Adrenal gland (tissue), 5 donors: ENCODE measurements around the gene PRKN.

Experiments used
- CTCF ChIP-seq, 6 experiments: fragments of 450-650 bp in 4 of 6; fragments of 200-600 bp in 2 of 6; sonication (generic) in 1 of 6; IDR thresholded peaks; 1 replicate in 5 of 6; 2 replicates in 1 of 6; pipeline versions ENCODE4 v1.5.1 to v1.8.0; 2016 to 2021; ENCODE audit warnings: antibody characterized with exemption in 6 of 6, mild to moderate bottlenecking in 2 of 6, moderate library complexity in 1 of 6
- POLR2A ChIP-seq, 2 donors: fragments of 450-650 bp; IDR thresholded peaks; one replicate each; pipeline ENCODE4 v1.6.1; 2017; ENCODE audit warnings: antibody characterized with exemption in 2 of 2, mild to moderate bottlenecking in 2 of 2, moderate library complexity in 1 of 2
- donor health status: DM: no; HTN: no; CAD: no.

GRCh38 chr6:161561908-161562307, 1165.7 kb downstream of the PRKN start:
- no peak for TF ChIP-seq POLR2A (IDR thresholded peaks at IDR 0.05)
- TF ChIP-seq CTCF (IDR thresholded peaks at IDR 0.05): no peak
